ENCODE data around the gene GSX1.

The GSX1 gene

DNA sequence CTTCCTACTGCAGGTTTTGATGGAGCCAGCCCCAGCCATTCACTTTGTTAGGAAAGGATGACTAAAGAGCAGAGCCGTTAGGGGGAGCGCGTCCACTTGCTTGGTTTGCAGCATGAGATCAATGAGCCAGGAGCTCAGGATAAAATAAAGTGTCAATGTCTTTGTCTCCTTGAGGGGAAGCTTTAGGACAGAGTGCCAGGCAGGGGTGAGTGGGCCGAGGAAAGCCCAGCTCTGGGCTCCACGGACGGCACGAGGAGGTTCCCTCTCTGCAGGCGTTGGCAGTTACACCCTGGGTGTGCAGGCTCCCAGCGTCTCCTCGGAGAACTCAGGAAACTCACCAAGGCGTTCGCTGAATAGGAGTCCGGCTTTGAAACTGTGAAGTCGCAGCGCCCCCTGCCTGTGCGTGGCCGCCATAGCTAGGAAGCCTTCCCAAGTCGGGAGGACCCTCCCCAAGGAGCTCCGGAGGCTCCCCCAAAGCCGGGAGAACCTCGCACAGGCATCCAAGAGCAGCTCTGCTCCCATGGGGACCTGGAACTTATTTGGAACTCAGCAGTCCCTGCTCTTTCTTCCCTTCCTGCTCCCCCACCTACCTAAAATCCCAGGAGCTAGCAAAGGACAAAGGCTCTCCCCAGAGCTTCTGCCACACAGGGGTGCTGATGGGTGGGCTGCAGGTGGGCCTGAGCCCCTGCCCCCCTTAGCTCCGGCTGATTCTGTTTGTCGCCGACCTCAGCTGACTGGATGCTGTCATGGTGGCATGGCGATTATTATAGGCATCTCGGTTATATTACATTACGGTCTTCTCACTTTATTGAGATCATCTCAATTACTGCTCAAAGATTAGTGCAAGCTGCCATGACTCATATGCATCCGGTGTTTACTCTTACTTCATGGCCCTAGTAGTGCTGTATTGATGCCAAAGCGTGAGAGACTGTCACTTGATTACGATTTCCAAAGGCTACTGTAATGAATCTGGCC is 34.4 kb downstream of the GSX1 start:
- DNase-seq (ENCODE audit: low read depth) = peak; percentile 45
- H3K4me3 ChIP-seq (ENCODE audit: control insufficient read depth, low read depth, low read length) = peak overlapping the region; percentile 22; the same call in 1 of the 2 replicates
- TF ChIP-seq, protein P1, sequence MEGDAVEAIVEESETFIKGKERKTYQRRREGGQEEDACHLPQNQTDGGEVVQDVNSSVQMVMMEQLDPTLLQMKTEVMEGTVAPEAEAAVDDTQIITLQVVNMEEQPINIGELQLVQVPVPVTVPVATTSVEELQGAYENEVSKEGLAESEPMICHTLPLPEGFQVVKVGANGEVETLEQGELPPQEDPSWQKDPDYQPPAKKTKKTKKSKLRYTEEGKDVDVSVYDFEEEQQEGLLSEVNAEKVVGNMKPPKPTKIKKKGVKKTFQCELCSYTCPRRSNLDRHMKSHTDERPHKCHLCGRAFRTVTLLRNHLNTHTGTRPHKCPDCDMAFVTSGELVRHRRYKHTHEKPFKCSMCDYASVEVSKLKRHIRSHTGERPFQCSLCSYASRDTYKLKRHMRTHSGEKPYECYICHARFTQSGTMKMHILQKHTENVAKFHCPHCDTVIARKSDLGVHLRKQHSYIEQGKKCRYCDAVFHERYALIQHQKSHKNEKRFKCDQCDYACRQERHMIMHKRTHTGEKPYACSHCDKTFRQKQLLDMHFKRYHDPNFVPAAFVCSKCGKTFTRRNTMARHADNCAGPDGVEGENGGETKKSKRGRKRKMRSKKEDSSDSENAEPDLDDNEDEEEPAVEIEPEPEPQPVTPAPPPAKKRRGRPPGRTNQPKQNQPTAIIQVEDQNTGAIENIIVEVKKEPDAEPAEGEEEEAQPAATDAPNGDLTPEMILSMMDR (IDR thresholded peaks at IDR 0.05; ENCODE audit: control insufficient read depth, insufficient read depth, low read depth, low read length, missing control alignments) = peak; percentile 94

DNA sequence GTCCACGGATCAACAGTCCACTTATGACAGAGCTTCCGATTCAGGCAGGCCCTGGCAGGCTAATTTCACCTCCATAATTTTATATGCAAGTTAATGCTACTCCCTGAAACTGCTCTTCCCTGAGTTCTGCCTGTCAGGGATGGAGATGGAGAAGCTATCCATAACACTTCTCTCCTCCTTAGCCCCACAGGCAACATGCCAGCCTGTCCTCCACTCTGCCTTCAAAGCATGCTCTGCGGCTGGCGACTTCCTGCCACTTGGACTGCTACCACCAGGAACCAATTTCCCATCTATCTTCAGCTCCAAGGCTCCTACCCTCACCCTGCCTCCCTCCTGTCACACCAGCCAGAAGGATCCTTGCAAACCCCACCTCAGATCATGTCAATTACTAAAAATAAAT is 35.4 kb downstream of the GSX1 start:
- DNase-seq (ENCODE audit: low read depth) = no peak
- TF ChIP-seq, protein P1 (IDR thresholded peaks at IDR 0.05; ENCODE audit: control insufficient read depth, insufficient read depth, low read depth, low read length, missing control alignments) = no peak
- no peak overlapping the region for H3K4me3 ChIP-seq (ENCODE audit: control insufficient read depth, low read depth, low read length)

DNA sequence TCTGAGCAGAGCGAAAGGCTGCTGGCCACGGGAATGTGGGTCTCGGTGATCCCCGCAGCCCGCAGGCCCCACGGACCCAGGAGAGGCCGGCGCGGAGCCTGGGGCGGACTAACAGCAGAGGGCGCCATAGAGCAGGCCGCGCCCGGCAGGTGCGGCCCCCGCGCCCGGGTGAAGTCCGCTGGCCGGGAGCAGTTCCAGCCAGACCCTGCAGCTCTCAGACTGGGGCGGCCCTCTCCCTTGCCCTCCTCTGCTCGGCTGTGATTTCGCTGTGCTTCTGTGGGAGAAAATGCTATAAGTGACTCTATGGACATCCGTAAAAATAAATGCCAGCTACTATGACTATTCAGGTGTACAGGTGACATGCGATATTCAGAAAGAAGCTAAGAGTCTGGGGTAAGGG is 37.7 kb downstream of the GSX1 start:
- TF ChIP-seq, protein P1 (IDR thresholded peaks at IDR 0.05; ENCODE audit: control insufficient read depth, insufficient read depth, low read depth, low read length, missing control alignments) = peak; percentile 75
- H3K4me3 ChIP-seq (ENCODE audit: control insufficient read depth, low read depth, low read length) = no peak overlapping the region
- DNase-seq (ENCODE audit: low read depth) = no peak

DNA sequence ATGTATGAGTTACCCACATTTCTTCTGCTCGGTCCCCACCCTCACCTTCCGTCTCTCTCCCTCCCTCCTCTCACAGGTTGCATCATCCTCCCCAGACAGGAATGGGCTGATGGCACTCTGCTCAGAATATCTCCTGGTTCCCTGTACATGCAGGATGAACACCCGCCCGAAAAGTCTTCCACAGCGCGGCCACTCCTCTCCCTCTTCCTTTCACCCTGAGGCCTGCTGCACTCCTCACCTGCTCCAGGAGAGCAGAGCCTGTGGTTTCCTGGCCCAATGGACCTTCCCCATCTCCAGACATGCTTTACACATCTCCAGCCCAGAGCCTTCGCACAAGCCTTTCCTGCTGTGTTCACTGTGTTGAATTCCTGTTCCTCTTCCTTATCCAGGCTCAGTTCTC is 40.9 kb downstream of the GSX1 start:
- no peak overlapping the region for H3K4me3 ChIP-seq (ENCODE audit: control insufficient read depth, low read depth, low read length)
- no peak for DNase-seq (ENCODE audit: low read depth)
- TF ChIP-seq, protein P1 (IDR thresholded peaks at IDR 0.05; ENCODE audit: control insufficient read depth, insufficient read depth, low read depth, low read length, missing control alignments) = no peak

DNA sequence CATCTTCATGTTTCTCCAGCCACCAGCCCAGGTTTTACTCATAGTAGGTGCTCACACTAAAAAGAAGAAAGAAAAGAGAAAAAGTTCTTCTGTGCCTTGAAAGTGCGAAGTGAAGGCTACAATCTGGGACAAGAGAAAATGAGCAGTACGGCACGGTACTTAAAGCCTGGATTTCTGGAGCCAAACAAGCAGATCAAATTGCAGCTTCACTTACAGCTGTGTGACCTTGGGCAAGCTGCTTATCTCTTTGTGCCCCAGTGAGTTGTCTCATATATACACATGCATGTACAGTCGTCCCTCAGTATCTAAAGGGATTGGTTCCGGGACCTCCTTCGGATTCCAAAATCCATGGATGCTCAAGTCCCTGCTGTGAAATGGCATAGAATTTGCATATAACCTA is 41.8 kb downstream of the GSX1 start:
- TF ChIP-seq, protein P1 (IDR thresholded peaks at IDR 0.05; ENCODE audit: control insufficient read depth, insufficient read depth, low read depth, low read length, missing control alignments) = no peak
- DNase-seq (ENCODE audit: low read depth) = no peak
- no peak overlapping the region for H3K4me3 ChIP-seq (ENCODE audit: control insufficient read depth, low read depth, low read length)

DNA sequence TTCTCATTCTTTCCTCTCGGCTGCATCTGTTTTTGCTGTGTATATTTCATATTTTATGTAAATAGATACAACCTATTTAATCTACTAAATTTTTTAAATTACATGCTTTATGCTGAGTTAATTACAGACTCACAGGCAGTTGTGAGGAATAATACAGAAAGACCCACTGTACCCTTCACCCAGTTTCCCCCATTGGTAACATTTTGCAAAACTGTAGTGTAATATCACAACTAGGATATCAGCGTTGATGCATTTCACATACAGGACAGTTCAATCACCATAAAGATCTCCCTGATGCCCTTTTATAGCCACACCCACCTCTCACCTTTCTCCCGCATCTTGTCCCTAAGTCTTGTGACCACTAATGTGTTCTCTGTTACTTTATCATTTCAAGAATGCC is 43.5 kb downstream of the GSX1 start:
- TF ChIP-seq, protein P1 (IDR thresholded peaks at IDR 0.05; ENCODE audit: control insufficient read depth, insufficient read depth, low read depth, low read length, missing control alignments) = no peak

More for the DNA sequence above, 43.5 kb downstream of the GSX1 start:
- DNase-seq (ENCODE audit: low read depth) = no peak
- no peak overlapping the region for H3K4me3 ChIP-seq (ENCODE audit: control insufficient read depth, low read depth, low read length)

Measured in AG09309 (cell line).